Measurements from ENCODE around the gene ERMAP. TPM values are rescaled to one million over a fixed set of nuclear protein-coding genes. Genes with fewer than 3 reads are reported as not detected.

The ERMAP gene
- total and polyA plus RNA-seq, 10 of the 15 experiments (the other 5 are each of a cell fraction or from before 2014, with no cell fraction given) = 1.4 to 6.8 (median 4.1) TPM

- no peak for TF ChIP-seq ZBTB40 (IDR thresholded peaks at IDR 0.05; ENCODE audit: borderline replicate concordance)
- 0 out of 2 replicates have a peak, but pooled peaks have one; percentile 64 for TF ChIP-seq NBN (IDR thresholded peaks at IDR 0.05)
- TF ChIP-seq SUPT20H (IDR thresholded peaks at IDR 0.05; ENCODE audit: borderline replicate concordance, control insufficient read depth, low read depth, low read length) = no peak
- TF ChIP-seq, protein P1, sequence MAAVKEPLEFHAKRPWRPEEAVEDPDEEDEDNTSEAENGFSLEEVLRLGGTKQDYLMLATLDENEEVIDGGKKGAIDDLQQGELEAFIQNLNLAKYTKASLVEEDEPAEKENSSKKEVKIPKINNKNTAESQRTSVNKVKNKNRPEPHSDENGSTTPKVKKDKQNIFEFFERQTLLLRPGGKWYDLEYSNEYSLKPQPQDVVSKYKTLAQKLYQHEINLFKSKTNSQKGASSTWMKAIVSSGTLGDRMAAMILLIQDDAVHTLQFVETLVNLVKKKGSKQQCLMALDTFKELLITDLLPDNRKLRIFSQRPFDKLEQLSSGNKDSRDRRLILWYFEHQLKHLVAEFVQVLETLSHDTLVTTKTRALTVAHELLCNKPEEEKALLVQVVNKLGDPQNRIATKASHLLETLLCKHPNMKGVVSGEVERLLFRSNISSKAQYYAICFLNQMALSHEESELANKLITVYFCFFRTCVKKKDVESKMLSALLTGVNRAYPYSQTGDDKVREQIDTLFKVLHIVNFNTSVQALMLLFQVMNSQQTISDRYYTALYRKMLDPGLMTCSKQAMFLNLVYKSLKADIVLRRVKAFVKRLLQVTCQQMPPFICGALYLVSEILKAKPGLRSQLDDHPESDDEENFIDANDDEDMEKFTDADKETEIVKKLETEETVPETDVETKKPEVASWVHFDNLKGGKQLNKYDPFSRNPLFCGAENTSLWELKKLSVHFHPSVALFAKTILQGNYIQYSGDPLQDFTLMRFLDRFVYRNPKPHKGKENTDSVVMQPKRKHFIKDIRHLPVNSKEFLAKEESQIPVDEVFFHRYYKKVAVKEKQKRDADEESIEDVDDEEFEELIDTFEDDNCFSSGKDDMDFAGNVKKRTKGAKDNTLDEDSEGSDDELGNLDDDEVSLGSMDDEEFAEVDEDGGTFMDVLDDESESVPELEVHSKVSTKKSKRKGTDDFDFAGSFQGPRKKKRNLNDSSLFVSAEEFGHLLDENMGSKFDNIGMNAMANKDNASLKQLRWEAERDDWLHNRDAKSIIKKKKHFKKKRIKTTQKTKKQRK (IDR thresholded peaks at IDR 0.05; ENCODE audit: low read depth, low read length) = no peak
- no peak for TF ChIP-seq HDGF (IDR thresholded peaks at IDR 0.05)
- TF ChIP-seq HDAC2 (IDR thresholded peaks at IDR 0.05) = no peak
- TF ChIP-seq YBX1 (IDR thresholded peaks at IDR 0.05) = no peak
- TF ChIP-seq MEF2B (IDR thresholded peaks at IDR 0.05; ENCODE audit: partially characterized antibody, poor library complexity, severe bottlenecking) = peak; percentile 95
- TF ChIP-seq, protein P2, sequence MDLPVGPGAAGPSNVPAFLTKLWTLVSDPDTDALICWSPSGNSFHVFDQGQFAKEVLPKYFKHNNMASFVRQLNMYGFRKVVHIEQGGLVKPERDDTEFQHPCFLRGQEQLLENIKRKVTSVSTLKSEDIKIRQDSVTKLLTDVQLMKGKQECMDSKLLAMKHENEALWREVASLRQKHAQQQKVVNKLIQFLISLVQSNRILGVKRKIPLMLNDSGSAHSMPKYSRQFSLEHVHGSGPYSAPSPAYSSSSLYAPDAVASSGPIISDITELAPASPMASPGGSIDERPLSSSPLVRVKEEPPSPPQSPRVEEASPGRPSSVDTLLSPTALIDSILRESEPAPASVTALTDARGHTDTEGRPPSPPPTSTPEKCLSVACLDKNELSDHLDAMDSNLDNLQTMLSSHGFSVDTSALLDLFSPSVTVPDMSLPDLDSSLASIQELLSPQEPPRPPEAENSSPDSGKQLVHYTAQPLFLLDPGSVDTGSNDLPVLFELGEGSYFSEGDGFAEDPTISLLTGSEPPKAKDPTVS (IDR thresholded peaks at IDR 0.05; ENCODE audit: low read depth, low read length) = no peak
- TF ChIP-seq MYB (IDR thresholded peaks at IDR 0.05; ENCODE audit: borderline replicate concordance, low read depth, low read length) = no peak
- no peak for TF ChIP-seq EP300 (IDR thresholded peaks at IDR 0.05; ENCODE audit: borderline replicate concordance in 1 of 2, control insufficient read depth in 1 of 2, low read depth in 2 of 2, low read length in 2 of 2)
- TF ChIP-seq, protein P3, sequence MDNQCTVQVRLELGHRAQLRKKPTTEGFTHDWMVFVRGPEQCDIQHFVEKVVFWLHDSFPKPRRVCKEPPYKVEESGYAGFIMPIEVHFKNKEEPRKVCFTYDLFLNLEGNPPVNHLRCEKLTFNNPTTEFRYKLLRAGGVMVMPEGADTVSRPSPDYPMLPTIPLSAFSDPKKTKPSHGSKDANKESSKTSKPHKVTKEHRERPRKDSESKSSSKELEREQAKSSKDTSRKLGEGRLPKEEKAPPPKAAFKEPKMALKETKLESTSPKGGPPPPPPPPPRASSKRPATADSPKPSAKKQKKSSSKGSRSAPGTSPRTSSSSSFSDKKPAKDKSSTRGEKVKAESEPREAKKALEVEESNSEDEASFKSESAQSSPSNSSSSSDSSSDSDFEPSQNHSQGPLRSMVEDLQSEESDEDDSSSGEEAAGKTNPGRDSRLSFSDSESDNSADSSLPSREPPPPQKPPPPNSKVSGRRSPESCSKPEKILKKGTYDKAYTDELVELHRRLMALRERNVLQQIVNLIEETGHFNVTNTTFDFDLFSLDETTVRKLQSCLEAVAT (IDR thresholded peaks at IDR 0.05) = 0 out of 2 replicates have a peak, but pooled peaks have one; percentile 14
- no peak for TF ChIP-seq NFYA (IDR thresholded peaks at IDR 0.05; ENCODE audit: borderline replicate concordance, low read depth, low read length)
- no peak for TF ChIP-seq CEBPB (IDR thresholded peaks at IDR 0.05; ENCODE audit: borderline replicate concordance in 1 of 2, low read depth in 2 of 2, low read length in 2 of 2)
- TF ChIP-seq SPI1 (IDR thresholded peaks at IDR 0.05; ENCODE audit: borderline replicate concordance, insufficient read depth, low read depth, low read length) = no peak
- TF ChIP-seq TCF7 (IDR thresholded peaks at IDR 0.05; ENCODE audit: borderline replicate concordance) = no peak
- TF ChIP-seq SMAD1 (IDR thresholded peaks at IDR 0.05; ENCODE audit: low read depth, partially characterized antibody) = no peak
- no peak for TF ChIP-seq CHD4 (IDR thresholded peaks at IDR 0.05)
Measured at GRCh38 chr1:42816585-42817439, at the start of gene ERMAP, which contains the start of gene SVBP (continued).
